GM06990 (cell line): ENCODE results near the gene ATIC.

Experiments used
- DNase-seq: peaks from one replicate; pipeline ENCODE4 v3.0.0-alpha.2; 2011; ENCODE audit not compliant: insufficient read length; ENCODE audit errors: extremely low read depth
- H3K27me3 ChIP-seq: replicated peaks from 2 replicates; pipeline ENCODE4 v1.6.0; 2011; ENCODE audit warnings: low read length; ENCODE audit not compliant: control insufficient read depth, insufficient read depth
- H3K36me3 ChIP-seq: 2 replicates; pipeline ENCODE4 v1.5.1; 2011; ENCODE audit warnings: low read length; ENCODE audit not compliant: control insufficient read depth, insufficient read depth
- H3K4me3 ChIP-seq: replicated peaks from 2 replicates; pipeline ENCODE4 v1.5.1; 2011; ENCODE audit warnings: low read depth, mild to moderate bottlenecking, control low read depth, low read length
- CTCF ChIP-seq: IDR thresholded peaks from 2 replicates; pipeline ENCODE4 v1.5.1; 2011; ENCODE audit warnings: low read length, control low read depth, mild to moderate bottlenecking, inconsistent platforms; ENCODE audit not compliant: insufficient read depth, poor library complexity, severe bottlenecking

ATIC gene

DNA sequence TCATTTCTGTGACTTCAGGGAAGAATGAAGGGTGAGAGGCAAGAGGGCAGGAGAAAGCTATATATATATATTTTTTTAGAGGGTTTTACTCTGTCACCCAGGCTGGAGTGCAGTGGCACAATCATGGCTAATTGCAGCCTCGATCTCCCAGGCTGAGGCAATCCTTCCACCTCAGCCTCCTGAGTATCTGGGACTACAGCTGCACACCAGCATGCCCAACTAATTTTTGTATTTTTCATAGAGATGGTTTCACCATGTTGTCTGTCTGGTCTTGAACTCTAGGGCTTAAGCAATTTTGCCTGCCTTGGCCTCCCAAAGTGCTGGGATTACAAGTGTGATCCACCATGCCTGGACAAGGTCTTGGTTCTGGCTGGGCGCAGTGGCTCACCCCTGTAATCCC lies 3.4 kb downstream of the ATIC start:
- DNase-seq = no peak
- no peak overlapping the region for H3K4me3 ChIP-seq
- no peaks in the 10 kb centered on the region for H3K27me3 ChIP-seq
- TF ChIP-seq CTCF = no peak
- peaks cover 4% of the 10 kb centered on the region; the same call in 1 of the 2 replicates for H3K36me3 ChIP-seq

- Histone ChIP-seq H3K4me3 (no peak overlapping the region), H3K36me3 (peaks cover 5% of the 10 kb centered on the region; the same call in 1 of the 2 replicates), H3K27me3 (no peaks in the 10 kb centered on the region)
- no peak for TF ChIP-seq CTCF
- DNase-seq = no peak
Measured at GRCh38 chr2:215316336-215316735, 4.5 kb downstream of the ATIC start.

- no peak for TF ChIP-seq CTCF
- no peak for DNase-seq
- Histone ChIP-seq H3K36me3 (peaks cover 4% of the 10 kb centered on the region), H3K4me3 (no peak overlapping the region), H3K27me3 (no peaks in the 10 kb centered on the region)
Measured at GRCh38 chr2:215319500-215319899, 7.6 kb downstream of the ATIC start.

GRCh38 chr2:215320102-215320501 lies 8.2 kb downstream of the ATIC start:
- Histone ChIP-seq H3K36me3 (peaks cover 4% of the 10 kb centered on the region), H3K4me3 (no peak overlapping the region)
- no peak for DNase-seq

DNA sequence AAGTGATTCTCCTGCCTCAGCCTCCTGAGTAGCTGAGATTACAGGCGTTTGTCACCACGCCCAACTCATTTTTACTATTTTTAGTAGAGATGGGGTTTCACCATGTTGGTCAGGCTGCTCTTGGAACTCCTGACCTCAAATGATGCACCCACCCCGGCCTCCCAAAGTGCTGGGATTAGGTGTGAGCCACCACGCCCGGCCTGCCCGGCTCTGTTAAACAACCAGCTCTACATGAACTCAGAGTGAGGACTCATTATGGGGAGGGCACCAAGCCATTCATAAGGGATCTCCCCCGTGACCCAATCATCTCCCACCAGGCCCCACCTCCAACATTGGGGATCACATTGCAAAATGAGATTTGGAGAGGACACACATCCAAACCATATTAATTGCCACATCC lies 8.8 kb downstream of the ATIC start:
- no peak overlapping the region for H3K4me3 ChIP-seq
- no peak for TF ChIP-seq CTCF
- H3K27me3 ChIP-seq = no peaks in the 10 kb centered on the region
- peaks cover 4% of the 10 kb centered on the region for H3K36me3 ChIP-seq
- DNase-seq = no peak

More at GRCh38 chr2:215320102-215320501, 8.2 kb downstream of the ATIC start:
- H3K27me3 ChIP-seq = no peaks in the 10 kb centered on the region
- TF ChIP-seq CTCF = no peak

- DNase-seq = no peak
- Histone ChIP-seq H3K36me3 (peaks cover 18% of the 10 kb centered on the region), H3K4me3 (no peak overlapping the region), H3K27me3 (no peaks in the 10 kb centered on the region)
- TF ChIP-seq CTCF = no peak
Measured at GRCh38 chr2:215324811-215325210, 13.0 kb downstream of the ATIC start.
